RWPE1 (cell line): Measurements from ENCODE around the gene RND1.
A peak's percentile ranks its signal among the peaks of the same experiment; 100 is the strongest.

ENCODE experiments used
- CTCF ChIA-PET: fragments of 350-600 bp; sonication (Branson Sonifier 250); formaldehyde crosslinking; extraction: SDS; loops from one replicate; lab custom pipeline; 2021; lab: Yijun Ruan, JAX
- POLR2A ChIA-PET: fragments of 400-600 bp; formaldehyde crosslinking; extraction: SDS; loops from one replicate; lab custom pipeline; 2020; ENCODE audit warnings: antibody characterized with exemption; ENCODE audit not compliant: low non-redundant PET; lab: Yijun Ruan, JAX
- DNase-seq: peaks from one replicate; pipeline ENCODE4 v3.0.0; 2012; ENCODE audit warnings: low spot score
- H3K27ac ChIP-seq: fragments of 450-650 bp; 2 replicates; pipeline ENCODE4 v1.5.1; 2017
- CTCF ChIP-seq: fragments of 450-650 bp; conservative IDR thresholded peaks from 2 replicates; pipeline ENCODE4 v1.5.1; 2017; ENCODE audit warnings: low read depth, mild to moderate bottlenecking

The RND1 gene

GRCh38 chr12:48814262-48815125 lies 51.2 kb downstream of the RND1 start:
- TF ChIP-seq CTCF = peak; percentile 98
- CTCF ChIA-PET = interaction anchor here (0.7 to 2.9 kb wide), 21 partner anchors 8 to 143 kb away, joined by 3 to 24 read pairs (median 4); partner anchors contain the start of genes DDX23 and KANSL2

GRCh38 chr12:48813465-48814261 lies 52.0 kb downstream of the RND1 start:
- POLR2A ChIA-PET = no interaction called here
- CTCF ChIA-PET = interaction anchor here (0.5 to 2.9 kb wide), 14 partner anchors 10 to 142 kb away, joined by 3 to 24 read pairs (median 5); partner anchors contain the start of gene KANSL2
- DNase-seq = no peak
- H3K27ac ChIP-seq = peak overlapping the region; percentile 87
- no peak for TF ChIP-seq CTCF

More at GRCh38 chr12:48814262-48815125, 51.2 kb downstream of the RND1 start:
- H3K27ac ChIP-seq = peak overlapping the region; percentile 87
- POLR2A ChIA-PET = interaction anchor here (0.7 to 0.9 kb wide), 2 partner anchors 26 to 43 kb away, joined by 3 read pairs; partner anchors contain the start of gene ADCY6
- peak; percentile 82 for DNase-seq

GRCh38 chr12:48812389-48812788 lies 53.3 kb downstream of the RND1 start:
- peak overlapping the region; percentile 19; the same call in 1 of the 2 replicates for H3K27ac ChIP-seq
- TF ChIP-seq CTCF = no peak
- POLR2A ChIA-PET = interaction anchor here (0.6 kb wide), 1 partner anchor 14 kb away, joined by 4 read pairs; no protein-coding TSS in a partner anchor
- no peak for DNase-seq
- CTCF ChIA-PET = interaction anchor here (0.5 to 1.0 kb wide), 2 partner anchors 44 to 165 kb away, joined by 3 to 4 read pairs; partner anchors contain the start of gene WNT1

GRCh38 chr12:48811437-48812090 lies 54.1 kb downstream of the RND1 start:
- no peak for DNase-seq
- H3K27ac ChIP-seq = no peak overlapping the region
- POLR2A ChIA-PET = interaction anchor here (0.6 kb wide), 2 partner anchors 262 to 452 kb away, joined by 3 to 4 read pairs; no protein-coding TSS in a partner anchor
- no peak for TF ChIP-seq CTCF
- CTCF ChIA-PET = interaction anchor here (1.0 kb wide), 1 partner anchor 166 kb away, joined by 4 read pairs; the partner anchor contains the start of gene WNT1

- TF ChIP-seq CTCF = no peak
- no peak overlapping the region for H3K27ac ChIP-seq
- POLR2A ChIA-PET = interaction anchor here (0.6 kb wide), 2 partner anchors 262 to 453 kb away, joined by 3 to 4 read pairs; no protein-coding TSS in a partner anchor
- CTCF ChIA-PET = no interaction called here
- DNase-seq = no peak
These were observed 54.7 kb downstream of the RND1 start for GRCh38 chr12:48810903-48811431.
